Effector memory CD8-positive, alpha-beta T cell (primary cell): Measurements from ENCODE around the gene MMAB.

Experiments used
- ATAC-seq: fragments of 150-1000 bp; cut with Tn5 transposase; replicated peaks from 2 replicates; pipeline ENCODE4 v1.10.0; 2021; ENCODE audit warnings: mild to moderate bottlenecking, moderate library complexity
- DNase-seq, 3 experiments: peaks; one replicate each; pipeline ENCODE4 v3.0.0; 2021
- H3K27ac Mint-ChIP-seq, 2 donors: one replicate each; pipeline ENCODE4 v1.8.0; 2022; ENCODE audit warnings: mild to moderate bottlenecking in 2 of 2, mixed read lengths in 2 of 2, moderate library complexity in 2 of 2
- H3K27me3 Mint-ChIP-seq, 2 donors: one replicate each; pipeline ENCODE4 v1.8.0; 2022; ENCODE audit warnings: mixed read lengths in 2 of 2
- H3K36me3 Mint-ChIP-seq: one replicate; pipeline ENCODE4 v1.8.0; 2022; ENCODE audit warnings: mild to moderate bottlenecking, moderate library complexity, mixed read lengths; ENCODE audit not compliant: insufficient read depth
- H3K4me1 Mint-ChIP-seq, 2 donors: one replicate each; pipeline ENCODE4 v1.8.0; 2022; ENCODE audit warnings: low read depth in 2 of 2, mixed read lengths in 2 of 2
- H3K4me3 Mint-ChIP-seq, 2 donors: one replicate each; pipeline ENCODE4 v1.8.0; 2022; ENCODE audit warnings: mild to moderate bottlenecking in 2 of 2, mixed read lengths in 2 of 2, moderate library complexity in 2 of 2
- H3K9me3 Mint-ChIP-seq, 2 donors: one replicate each; pipeline ENCODE4 v1.8.0; 2022; ENCODE audit warnings: mixed read lengths in 2 of 2

MMAB gene

GRCh38 chr12:109587921-109588320 lies 14.6 kb upstream of the MMAB start:
- Mint-ChIP-seq H3K9me3 (no peaks in the 10 kb centered on the region), H3K4me3 (no peak overlapping the region), H3K36me3 (peaks cover 11% of the 10 kb centered on the region), H3K27ac (no peak overlapping the region), H3K27me3 (no peaks in the 10 kb centered on the region), H3K4me1 (no peaks in the 10 kb centered on the region)
- DNase-seq (no peak), ATAC-seq (no peak)

- no peak overlapping the region for H3K4me3 Mint-ChIP-seq
- H3K36me3 Mint-ChIP-seq = peaks cover 13% of the 10 kb centered on the region
- no peak for DNase-seq
- H3K9me3 Mint-ChIP-seq = no peaks in the 10 kb centered on the region
- H3K27ac Mint-ChIP-seq = no peak overlapping the region
- no peak for ATAC-seq
- no peaks in the 10 kb centered on the region for H3K27me3 Mint-ChIP-seq
- no peaks in the 10 kb centered on the region for H3K4me1 Mint-ChIP-seq
Measured at GRCh38 chr12:109586385-109587296, 13.3 kb upstream of the MMAB start.

- ATAC-seq (no peak), DNase-seq (no peak)
- H3K4me1 Mint-ChIP-seq = no peaks in the 10 kb centered on the region
- H3K4me3 Mint-ChIP-seq = no peak overlapping the region
- no peak overlapping the region for H3K27ac Mint-ChIP-seq
- H3K36me3 Mint-ChIP-seq = peaks cover 15% of the 10 kb centered on the region
- H3K9me3 Mint-ChIP-seq = no peaks in the 10 kb centered on the region
- H3K27me3 Mint-ChIP-seq = no peaks in the 10 kb centered on the region
Measured at GRCh38 chr12:109583733-109584132, 10.4 kb upstream of the MMAB start.

- H3K4me3 Mint-ChIP-seq = no peak overlapping the region
- H3K4me1 Mint-ChIP-seq = no peaks in the 10 kb centered on the region
- H3K27ac Mint-ChIP-seq = no peak overlapping the region
- no peaks in the 10 kb centered on the region for H3K9me3 Mint-ChIP-seq
- H3K27me3 Mint-ChIP-seq = no peaks in the 10 kb centered on the region
- DNase-seq (no peak), ATAC-seq (no peak)
- H3K36me3 Mint-ChIP-seq = peaks cover 10% of the 10 kb centered on the region
Measured at GRCh38 chr12:109582636-109583035, 9.3 kb upstream of the MMAB start.

- H3K9me3 Mint-ChIP-seq = no peaks in the 10 kb centered on the region
- H3K27me3 Mint-ChIP-seq = no peaks in the 10 kb centered on the region
- H3K4me3 Mint-ChIP-seq = no peak overlapping the region
- ATAC-seq (no peak), DNase-seq (no peak)
- H3K36me3 Mint-ChIP-seq = peaks cover 10% of the 10 kb centered on the region
- peak overlapping the region in 1 of 2 donors; percentile 28 for H3K27ac Mint-ChIP-seq
- no peaks in the 10 kb centered on the region for H3K4me1 Mint-ChIP-seq
Measured at GRCh38 chr12:109581856-109582255, 8.6 kb upstream of the MMAB start.

GRCh38 chr12:109581334-109581691 lies 8.0 kb upstream of the MMAB start:
- H3K27me3 Mint-ChIP-seq = no peaks in the 10 kb centered on the region
- H3K4me3 Mint-ChIP-seq = no peak overlapping the region
- no peak overlapping the region for H3K27ac Mint-ChIP-seq
- no peaks in the 10 kb centered on the region for H3K9me3 Mint-ChIP-seq
- H3K4me1 Mint-ChIP-seq = no peaks in the 10 kb centered on the region
- ATAC-seq = no peak
- no peak for DNase-seq
- peaks cover 13% of the 10 kb centered on the region for H3K36me3 Mint-ChIP-seq

- Mint-ChIP-seq H3K4me1 (no peaks in the 10 kb centered on the region), H3K9me3 (no peaks in the 10 kb centered on the region), H3K27ac (no peak overlapping the region), H3K36me3 (peaks cover 14% of the 10 kb centered on the region), H3K4me3 (no peak overlapping the region), H3K27me3 (no peaks in the 10 kb centered on the region)
- DNase-seq (no peak), ATAC-seq (no peak)
Measured at GRCh38 chr12:109580684-109581333, 7.5 kb upstream of the MMAB start.

- Mint-ChIP-seq H3K4me3 (no peak overlapping the region), H3K27ac (no peak overlapping the region), H3K4me1 (no peaks in the 10 kb centered on the region), H3K36me3 (peaks cover 17% of the 10 kb centered on the region), H3K9me3 (no peaks in the 10 kb centered on the region), H3K27me3 (no peaks in the 10 kb centered on the region)
- DNase-seq = no peak
- no peak for ATAC-seq
Measured at GRCh38 chr12:109580272-109580671, 7.0 kb upstream of the MMAB start.

- no peak for DNase-seq
- no peaks in the 10 kb centered on the region for H3K9me3 Mint-ChIP-seq
- H3K27me3 Mint-ChIP-seq = no peaks in the 10 kb centered on the region
- no peak overlapping the region for H3K27ac Mint-ChIP-seq
- H3K4me1 Mint-ChIP-seq = peaks cover 3 to 4% of the 10 kb centered on the region in 2 donors
- no peak overlapping the region for H3K4me3 Mint-ChIP-seq
- no peak for ATAC-seq
- H3K36me3 Mint-ChIP-seq = peaks cover 17% of the 10 kb centered on the region
Measured at GRCh38 chr12:109579639-109580038, 6.3 kb upstream of the MMAB start.

GRCh38 chr12:109578330-109578927 lies 5.1 kb upstream of the MMAB start:
- H3K36me3 Mint-ChIP-seq = peaks cover 20% of the 10 kb centered on the region
- no peaks in the 10 kb centered on the region for H3K27me3 Mint-ChIP-seq
- peaks cover 11 to 16% of the 10 kb centered on the region in 2 donors for H3K4me1 Mint-ChIP-seq
- no peak for DNase-seq
- no peaks in the 10 kb centered on the region for H3K9me3 Mint-ChIP-seq
- no peak for ATAC-seq
- no peak overlapping the region for H3K27ac Mint-ChIP-seq
- H3K4me3 Mint-ChIP-seq = no peak overlapping the region

GRCh38 chr12:109577311-109577710 lies 4.0 kb upstream of the MMAB start:
- DNase-seq = no peak
- Mint-ChIP-seq H3K36me3 (peaks cover 30% of the 10 kb centered on the region), H3K9me3 (no peaks in the 10 kb centered on the region), H3K4me1 (peaks cover 20 to 25% of the 10 kb centered on the region in 2 donors), H3K4me3 (no peak overlapping the region), H3K27me3 (no peaks in the 10 kb centered on the region), H3K27ac (no peak overlapping the region)
- no peak for ATAC-seq

GRCh38 chr12:109575683-109576082 lies 2.4 kb upstream of the MMAB start:
- Mint-ChIP-seq H3K4me1 (peaks cover 20 to 25% of the 10 kb centered on the region in 2 donors), H3K9me3 (no peaks in the 10 kb centered on the region), H3K27me3 (no peaks in the 10 kb centered on the region), H3K36me3 (peaks cover 28% of the 10 kb centered on the region), H3K4me3 (no peak overlapping the region), H3K27ac (no peak overlapping the region)
- no peak for ATAC-seq
- no peak for DNase-seq

- Mint-ChIP-seq H3K36me3 (peaks cover 20% of the 10 kb centered on the region), H3K4me1 (peaks cover 20 to 25% of the 10 kb centered on the region in 2 donors), H3K9me3 (no peaks in the 10 kb centered on the region), H3K4me3 (peak overlapping the region; percentile 87 to 90), H3K27ac (peak overlapping the region; percentile 97 to 98), H3K27me3 (no peaks in the 10 kb centered on the region)
- ATAC-seq = peak; percentile 18
- DNase-seq = no peak
Measured at GRCh38 chr12:109573914-109574244, 575 bp upstream of the MMAB start.

- no peak for ATAC-seq
- H3K27ac Mint-ChIP-seq = peak overlapping the region; percentile 97 to 98
- H3K9me3 Mint-ChIP-seq = no peaks in the 10 kb centered on the region
- no peaks in the 10 kb centered on the region for H3K27me3 Mint-ChIP-seq
- peak overlapping the region; percentile 87 to 90 for H3K4me3 Mint-ChIP-seq
- peaks cover 20 to 25% of the 10 kb centered on the region in 2 donors for H3K4me1 Mint-ChIP-seq
- H3K36me3 Mint-ChIP-seq = peaks cover 22% of the 10 kb centered on the region
- DNase-seq = no peak
Measured at GRCh38 chr12:109572506-109572845, 828 bp downstream of the MMAB start.
